Islet of Langerhans (tissue), 1 donor: Measurements from ENCODE around the gene NANOGP8.
"Not testable (repeated sequence)": the region's sequence is repeated elsewhere in the genome, so short reads cannot be mapped to it uniquely, and the experiment has no call there.

Experiments used
- FAIRE-seq: peaks from one replicate; lab custom pipeline; 2011; peaks lifted over from hg19 to GRCh38; lab: Jason Lieb, UNC

The NANOGP8 gene

DNA sequence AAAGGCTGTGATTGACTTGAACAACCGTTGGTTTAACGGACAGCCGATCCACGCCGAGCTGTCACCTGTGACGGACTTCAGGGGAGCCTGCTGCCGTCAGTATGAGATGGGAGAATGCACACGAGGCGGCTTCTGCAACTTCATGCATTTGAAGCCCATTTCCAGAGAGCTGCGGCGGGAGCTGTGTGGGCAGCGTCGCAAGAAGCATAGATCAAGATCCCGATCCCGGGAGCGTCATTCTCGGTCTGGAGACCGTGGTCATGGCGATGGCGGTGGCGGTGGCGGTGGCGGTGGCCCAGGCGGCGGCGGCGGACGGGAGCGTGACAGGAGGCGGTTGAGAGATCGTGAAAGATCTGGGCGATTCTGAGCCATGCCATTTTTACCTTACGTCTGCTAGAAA lies 7.8 kb upstream of the NANOGP8 start:
- no peak for FAIRE-seq

GRCh38 chr15:35092311-35092710 lies 7.2 kb upstream of the NANOGP8 start:
- FAIRE-seq, result no peak

GRCh38 chr15:35090104-35090807 lies 5.2 kb upstream of the NANOGP8 start:
- no peak for FAIRE-seq

GRCh38 chr15:35089551-35089950 lies 4.5 kb upstream of the NANOGP8 start:
- FAIRE-seq, result no peak

GRCh38 chr15:35088329-35088728 lies 3.2 kb upstream of the NANOGP8 start:
- no peak for FAIRE-seq

DNA sequence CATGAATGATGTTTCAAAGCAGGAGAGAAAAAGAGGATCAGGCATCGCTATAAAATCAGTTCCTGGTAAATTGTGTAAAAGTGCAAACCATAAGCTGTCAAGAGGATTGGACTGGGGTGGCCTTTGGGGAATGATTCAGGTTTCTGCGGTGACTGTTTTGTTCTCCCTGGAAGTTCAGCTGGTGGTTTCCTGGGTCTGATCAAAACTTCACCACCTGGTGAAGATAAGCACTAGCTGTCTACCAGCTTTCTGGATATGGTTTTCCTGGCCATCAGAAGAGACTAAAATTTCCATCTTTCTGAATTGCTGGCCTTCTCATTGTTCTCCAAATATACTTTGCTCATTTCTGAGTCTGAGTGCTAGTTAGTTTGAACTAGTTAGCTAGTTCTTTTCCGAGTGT lies 2.7 kb upstream of the NANOGP8 start:
- no peak for FAIRE-seq

GRCh38 chr15:35082371-35083348 lies 2.4 kb downstream of the NANOGP8 start:
- not testable (repeated sequence) for FAIRE-seq

GRCh38 chr15:35081626-35082365 lies 3.3 kb downstream of the NANOGP8 start:
- FAIRE-seq, result not testable (repeated sequence)

DNA sequence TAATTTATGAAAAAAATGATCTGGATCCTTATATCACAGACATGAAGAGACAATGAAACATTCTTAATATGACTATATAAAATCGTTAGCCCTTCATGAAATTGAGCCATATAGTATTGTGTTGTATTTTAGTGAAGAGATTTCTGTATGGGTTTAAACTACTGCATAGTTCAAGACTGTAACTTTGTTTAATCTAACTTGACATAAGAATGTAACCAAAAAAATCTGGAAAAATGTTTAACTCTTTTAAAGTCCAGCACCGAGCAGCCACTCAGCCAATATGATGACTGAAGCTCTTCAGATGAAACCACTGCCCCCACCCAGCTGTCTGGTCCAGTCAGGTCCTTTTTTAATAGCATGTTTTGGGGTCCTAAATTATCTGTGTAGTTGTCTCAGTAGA lies 4.9 kb downstream of the NANOGP8 start:
- FAIRE-seq, result no peak

GRCh38 chr15:35078221-35078915 lies 6.7 kb downstream of the NANOGP8 start:
- FAIRE-seq, result peak; percentile 94

DNA sequence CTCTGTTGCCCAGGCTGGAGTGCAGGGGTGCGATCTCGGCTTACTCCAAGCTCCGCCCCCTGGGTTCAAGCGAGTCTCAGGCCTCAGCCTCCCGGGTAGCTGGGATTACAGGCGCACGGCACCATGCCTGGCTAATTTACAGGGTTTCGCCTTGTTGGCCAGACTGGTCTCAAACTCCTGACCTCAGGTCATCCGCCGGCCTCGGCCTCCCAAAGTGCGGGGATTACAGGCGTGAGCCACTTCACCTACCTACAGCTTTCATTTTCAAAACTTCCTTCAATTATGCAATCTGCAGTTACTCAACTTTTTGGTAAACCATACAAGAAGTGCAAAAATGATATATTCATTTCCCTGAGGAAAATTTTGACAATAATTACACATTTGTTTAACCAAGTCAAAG lies 14.0 kb downstream of the NANOGP8 start:
- FAIRE-seq, result no peak

DNA sequence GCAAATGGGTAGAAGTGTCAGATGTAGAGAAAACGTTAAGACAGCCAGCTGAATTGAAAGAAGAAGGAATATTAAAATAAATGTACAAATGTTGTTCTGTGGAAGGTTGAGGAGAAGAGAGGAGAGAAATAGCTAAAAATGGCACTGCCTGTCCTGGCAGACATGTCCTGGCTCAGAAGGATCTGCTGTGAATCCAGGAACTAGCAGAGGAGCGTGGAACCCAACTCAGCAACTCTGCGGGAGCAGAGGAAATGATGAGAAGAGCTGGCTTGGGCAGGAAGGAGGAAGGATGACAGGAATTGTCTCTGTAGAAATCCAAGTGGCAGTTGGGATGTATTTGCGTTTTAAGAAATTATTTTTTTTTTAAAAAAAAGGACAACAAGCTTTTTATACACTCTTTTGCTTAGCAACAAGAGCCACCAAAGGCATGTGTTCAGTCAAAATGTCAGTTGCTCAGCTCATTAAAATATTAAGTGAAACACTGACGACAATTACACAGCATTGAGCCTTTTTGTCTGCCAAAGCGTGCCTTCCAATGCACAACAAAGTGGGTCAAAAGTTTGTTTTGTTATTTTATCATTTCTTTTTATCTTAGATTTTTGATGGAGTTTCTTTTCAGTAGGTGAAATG lies 16.1 kb downstream of the NANOGP8 start:
- FAIRE-seq, result no peak

DNA sequence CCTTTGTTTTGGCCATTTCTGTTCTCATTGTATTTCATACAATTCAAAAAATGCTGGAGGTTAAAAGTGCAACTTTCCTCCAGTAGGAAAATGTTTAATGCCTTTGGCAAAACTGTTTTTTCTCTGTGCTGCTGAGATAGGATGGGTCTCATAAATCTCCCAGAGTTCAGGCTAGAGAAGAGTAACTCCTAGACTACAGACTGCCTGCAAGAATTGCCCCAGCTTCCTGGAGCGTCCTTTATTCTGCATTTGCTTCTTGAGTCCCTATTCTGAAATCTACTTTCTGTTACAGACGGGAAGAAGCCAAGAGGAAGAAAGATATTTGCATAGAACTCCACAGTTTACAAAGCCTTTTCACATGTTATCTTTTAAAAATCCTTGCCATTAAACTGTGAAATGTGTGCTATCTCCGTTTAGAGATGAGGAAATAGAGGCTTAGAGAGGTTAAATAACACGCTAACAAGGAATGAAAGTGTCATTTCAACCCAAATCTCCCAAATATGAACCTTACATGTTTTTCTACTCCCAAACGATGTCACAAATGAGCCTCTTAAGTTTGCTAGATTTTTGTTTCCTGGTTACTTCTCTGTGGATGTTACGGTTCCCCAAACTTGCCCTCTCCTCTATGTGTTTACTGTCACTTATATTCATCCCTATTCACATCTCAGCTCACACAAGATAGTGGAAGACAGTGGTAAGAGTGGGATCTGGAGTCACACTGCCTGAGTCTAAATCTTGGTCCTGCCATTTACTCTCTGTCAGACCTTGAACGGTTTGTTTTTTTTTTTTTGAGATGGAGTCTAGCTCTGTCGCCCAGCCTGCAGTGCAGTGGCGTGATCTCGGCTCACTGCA lies 17.4 kb downstream of the NANOGP8 start:
- FAIRE-seq, result no peak

DNA sequence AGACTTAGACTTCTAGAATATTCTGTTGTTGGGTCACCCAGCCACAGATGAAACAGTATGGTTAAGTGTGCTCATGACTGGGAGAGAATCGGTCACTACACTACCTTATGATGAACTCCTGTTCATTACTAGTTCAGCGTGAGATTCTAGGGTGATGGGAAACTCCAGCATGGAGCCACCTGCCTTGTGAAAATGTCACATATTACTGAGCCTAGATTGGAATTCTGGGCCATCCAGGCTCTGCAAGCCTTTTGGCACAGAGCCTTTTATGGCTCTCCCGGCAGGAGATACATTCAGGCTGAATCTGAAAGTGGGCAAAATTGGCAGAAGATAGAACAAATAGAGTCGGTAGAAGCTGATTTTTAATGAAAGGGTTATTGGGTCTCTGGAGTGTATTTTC lies 19.0 kb downstream of the NANOGP8 start:
- no peak for FAIRE-seq

DNA sequence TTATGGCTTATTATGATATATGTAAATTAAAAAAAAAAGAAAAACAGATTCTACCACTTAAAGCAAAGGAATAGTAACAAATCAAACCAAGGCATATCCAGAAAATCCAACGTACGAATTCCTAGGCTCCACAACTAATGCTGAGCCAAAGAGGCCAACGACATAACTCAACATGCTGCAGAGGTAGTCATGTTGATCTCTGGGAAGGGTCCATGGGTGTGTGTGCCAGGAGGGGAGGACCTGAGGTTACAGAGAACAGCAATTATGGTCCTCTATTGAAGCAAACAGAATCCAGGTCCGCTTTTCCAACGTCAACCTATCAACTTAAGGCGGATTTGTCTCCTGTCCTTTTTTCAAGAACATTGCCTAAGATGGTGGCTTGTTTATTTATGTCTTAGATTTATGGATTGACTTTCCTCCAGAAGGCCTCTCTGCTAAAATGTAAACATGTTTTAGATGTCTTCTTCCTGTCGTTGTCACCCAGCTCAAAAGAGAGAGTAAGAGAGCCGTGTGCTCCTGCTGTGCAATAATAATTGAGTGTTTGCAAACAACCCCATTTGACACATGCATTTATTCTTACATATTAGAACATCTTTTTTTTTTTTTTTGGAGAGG lies 20.4 kb downstream of the NANOGP8 start:
- FAIRE-seq, result no peak

- no peak for FAIRE-seq
Measured at GRCh38 chr15:35062738-35063099, 22.4 kb downstream of the NANOGP8 start.

- no peak for FAIRE-seq
Measured at GRCh38 chr15:35061825-35062737, 23.0 kb downstream of the NANOGP8 start.

DNA sequence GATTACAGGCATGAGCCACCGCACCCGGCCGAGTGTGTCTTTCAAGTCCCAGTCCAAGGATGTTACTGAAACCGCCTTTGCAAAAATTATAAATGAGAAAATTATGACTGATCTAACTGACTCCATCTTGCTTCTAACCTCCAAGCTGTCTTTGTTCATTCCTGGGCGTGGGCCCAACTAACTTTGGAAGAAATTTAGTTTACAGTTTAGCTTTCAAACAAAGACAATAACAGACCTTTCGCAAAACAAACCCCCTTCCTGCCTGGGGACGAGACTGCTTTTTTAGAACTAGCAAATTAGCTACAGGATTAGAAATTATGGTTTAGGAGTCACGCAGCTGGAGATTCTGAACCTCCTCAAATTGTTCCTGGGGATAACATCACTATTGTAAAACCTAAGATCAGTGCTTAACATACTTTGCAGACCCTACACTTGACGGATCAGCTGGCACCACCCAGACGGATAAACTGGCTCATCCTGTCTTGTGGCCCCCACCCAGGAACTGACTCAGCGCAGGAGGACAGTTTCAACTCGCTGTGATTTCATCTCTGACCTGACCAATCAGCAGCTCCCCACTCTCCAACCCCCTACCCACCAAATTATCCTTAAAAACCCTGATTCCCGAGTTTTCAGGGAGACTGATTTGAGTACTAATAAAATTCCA lies 23.8 kb downstream of the NANOGP8 start:
- no peak for FAIRE-seq

DNA sequence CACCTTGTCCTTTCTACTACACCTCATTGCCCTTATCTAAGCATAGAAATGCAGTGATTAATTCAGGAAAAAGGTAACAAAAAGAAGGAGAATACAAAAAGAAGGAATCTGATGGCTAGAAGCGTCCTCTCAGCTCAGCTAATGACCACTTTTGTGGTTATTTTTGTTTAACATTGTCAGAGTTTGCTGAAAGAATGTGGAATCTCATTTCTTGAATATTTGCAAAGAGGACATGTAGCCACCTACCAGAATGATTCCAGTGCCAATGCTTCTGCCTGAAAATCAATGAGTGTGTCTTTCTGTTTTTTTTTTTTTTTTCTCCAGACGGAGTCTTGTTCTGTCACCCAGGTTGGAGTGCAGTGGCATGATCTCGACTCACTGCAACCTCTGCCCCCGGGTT lies 24.5 kb downstream of the NANOGP8 start:
- no peak for FAIRE-seq
